Activated T-helper 1 cell treated with anti-CD3 and anti-CD28 coated beads, Interleukin-12 subunit alpha, Interleukin-12 subunit beta, Interleukin-2, Interleukin-4 antibody, amounts not matched to agents 30 ng/mL and 10 ng/mL and 1 ng/mL, durations not matched to agents 14 hours and 24 hours and 36 hours (primary cell): ENCODE measurements around the gene ERGIC1. TPM values are rescaled to one million over a fixed set of nuclear protein-coding genes. Genes with fewer than 3 reads are reported as not detected.

Experiments
- DNase-seq: peaks from one replicate; pipeline ENCODE4 v3.0.0; 2021; ENCODE audit warnings: low spot score
- H3K27ac Mint-ChIP-seq: one replicate; pipeline ENCODE4 v1.8.0; 2021; ENCODE audit warnings: mild to moderate bottlenecking, mixed read lengths
- H3K27me3 Mint-ChIP-seq: one replicate; pipeline ENCODE4 v1.8.0; 2022; ENCODE audit warnings: mild to moderate bottlenecking, moderate library complexity, mixed read lengths; ENCODE audit not compliant: insufficient read depth
- H3K36me3 Mint-ChIP-seq: one replicate; pipeline ENCODE4 v1.8.0; 2021; ENCODE audit warnings: low read depth, mixed read lengths
- H3K4me1 Mint-ChIP-seq: one replicate; pipeline ENCODE4 v1.8.0; 2021; ENCODE audit warnings: low read depth, mixed read lengths
- H3K4me3 Mint-ChIP-seq: one replicate; pipeline ENCODE4 v1.8.0; 2021; ENCODE audit warnings: mild to moderate bottlenecking, moderate library complexity, mixed read lengths
- H3K9me3 Mint-ChIP-seq: one replicate; pipeline ENCODE4 v1.8.0; 2021; ENCODE audit warnings: mixed read lengths
- intact Hi-C: fragments of 100-400 bp; cut with micrococcal nuclease; formaldehyde crosslinking; loops from one replicate; pipeline ENCODE4 v1.15.1; 2024
- total RNA-seq: library from RNA; stranded (reverse); gene quantifications from 2 replicates; pipeline ENCODE4 v1.2.3, GENCODE V29; 2022

Gene ERGIC1
- total RNA-seq, 1 donor from 2014 or later = 47.4 TPM

- intact Hi-C loops = no loop called here
- H3K4me1 Mint-ChIP-seq = no peaks in the 10 kb centered on the region
- H3K27me3 Mint-ChIP-seq = no peaks in the 10 kb centered on the region
- DNase-seq = no peak
- no peaks in the 10 kb centered on the region for H3K36me3 Mint-ChIP-seq
- H3K9me3 Mint-ChIP-seq = no peaks in the 10 kb centered on the region
- H3K27ac Mint-ChIP-seq = no peak overlapping the region
- no peak overlapping the region for H3K4me3 Mint-ChIP-seq
These were observed 71.5 kb downstream of the ERGIC1 start for GRCh38 chr5:172905346-172906140.

GRCh38 chr5:172906436-172906835 lies 72.4 kb downstream of the ERGIC1 start:
- no peak overlapping the region for H3K27ac Mint-ChIP-seq
- intact Hi-C loops = no loop called here
- no peaks in the 10 kb centered on the region for H3K27me3 Mint-ChIP-seq
- H3K4me3 Mint-ChIP-seq = no peak overlapping the region
- DNase-seq = no peak
- H3K9me3 Mint-ChIP-seq = no peaks in the 10 kb centered on the region
- H3K4me1 Mint-ChIP-seq = no peaks in the 10 kb centered on the region
- no peaks in the 10 kb centered on the region for H3K36me3 Mint-ChIP-seq

GRCh38 chr5:172906888-172907287 lies 72.8 kb downstream of the ERGIC1 start:
- Mint-ChIP-seq H3K27ac (no peak overlapping the region), H3K4me1 (no peaks in the 10 kb centered on the region), H3K27me3 (no peaks in the 10 kb centered on the region), H3K9me3 (no peaks in the 10 kb centered on the region), H3K4me3 (no peak overlapping the region), H3K36me3 (no peaks in the 10 kb centered on the region)
- intact Hi-C loops = no loop called here
- DNase-seq = no peak

- H3K27ac Mint-ChIP-seq = no peak overlapping the region
- intact Hi-C loops = no loop called here
- no peaks in the 10 kb centered on the region for H3K27me3 Mint-ChIP-seq
These were observed 73.6 kb downstream of the ERGIC1 start for GRCh38 chr5:172907657-172908056.

GRCh38 chr5:172908662-172909061 lies 74.6 kb downstream of the ERGIC1 start:
- no peak for DNase-seq
- Mint-ChIP-seq H3K27ac (no peak overlapping the region), H3K4me1 (no peaks in the 10 kb centered on the region), H3K27me3 (no peaks in the 10 kb centered on the region), H3K9me3 (no peaks in the 10 kb centered on the region), H3K4me3 (no peak overlapping the region), H3K36me3 (peaks cover 3% of the 10 kb centered on the region)
- intact Hi-C loops = no loop called here

More at GRCh38 chr5:172907657-172908056, 73.6 kb downstream of the ERGIC1 start:
- Mint-ChIP-seq H3K4me3 (no peak overlapping the region), H3K36me3 (no peaks in the 10 kb centered on the region), H3K4me1 (no peaks in the 10 kb centered on the region), H3K9me3 (no peaks in the 10 kb centered on the region)
- DNase-seq = no peak

GRCh38 chr5:172909931-172910502 lies 76.0 kb downstream of the ERGIC1 start:
- Mint-ChIP-seq H3K27ac (no peak overlapping the region), H3K36me3 (peaks cover 3% of the 10 kb centered on the region), H3K4me1 (no peaks in the 10 kb centered on the region), H3K9me3 (no peaks in the 10 kb centered on the region), H3K4me3 (no peak overlapping the region), H3K27me3 (no peaks in the 10 kb centered on the region)
- no peak for DNase-seq
- intact Hi-C loops = no loop called here

GRCh38 chr5:172910828-172911627 lies 77.0 kb downstream of the ERGIC1 start:
- DNase-seq = no peak
- Mint-ChIP-seq H3K27ac (no peak overlapping the region), H3K9me3 (no peaks in the 10 kb centered on the region), H3K27me3 (no peaks in the 10 kb centered on the region), H3K36me3 (peaks cover 3% of the 10 kb centered on the region), H3K4me3 (no peak overlapping the region), H3K4me1 (no peaks in the 10 kb centered on the region)
- intact Hi-C loops = loop anchor here (1.0 kb wide), 1 partner anchor 195 kb away; no protein-coding TSS in a partner anchor

GRCh38 chr5:172911628-172911880 lies 77.5 kb downstream of the ERGIC1 start:
- Mint-ChIP-seq H3K36me3 (peaks cover 3% of the 10 kb centered on the region), H3K4me1 (no peaks in the 10 kb centered on the region), H3K27ac (no peak overlapping the region)

GRCh38 chr5:172911976-172912375 lies 77.9 kb downstream of the ERGIC1 start:
- H3K4me1 Mint-ChIP-seq = no peaks in the 10 kb centered on the region
- H3K36me3 Mint-ChIP-seq = peaks cover 3% of the 10 kb centered on the region
- DNase-seq = no peak
- H3K9me3 Mint-ChIP-seq = no peaks in the 10 kb centered on the region
- H3K4me3 Mint-ChIP-seq = no peak overlapping the region
- no peaks in the 10 kb centered on the region for H3K27me3 Mint-ChIP-seq
- intact Hi-C loops = loop anchor here (1.0 kb wide), 1 partner anchor 196 kb away; no protein-coding TSS in a partner anchor
- no peak overlapping the region for H3K27ac Mint-ChIP-seq

More at GRCh38 chr5:172911628-172911880, 77.5 kb downstream of the ERGIC1 start:
- H3K4me3 Mint-ChIP-seq = no peak overlapping the region
- no peak for DNase-seq
- intact Hi-C loops = loop anchor here (1.0 kb wide), 1 partner anchor 195 kb away; no protein-coding TSS in a partner anchor
- no peaks in the 10 kb centered on the region for H3K9me3 Mint-ChIP-seq
- no peaks in the 10 kb centered on the region for H3K27me3 Mint-ChIP-seq

GRCh38 chr5:172913117-172913850 lies 79.2 kb downstream of the ERGIC1 start:
- no peak for DNase-seq
- peaks cover 6% of the 10 kb centered on the region for H3K36me3 Mint-ChIP-seq
- no peaks in the 10 kb centered on the region for H3K9me3 Mint-ChIP-seq
- no peak overlapping the region for H3K27ac Mint-ChIP-seq
- intact Hi-C loops = no loop called here
- no peaks in the 10 kb centered on the region for H3K27me3 Mint-ChIP-seq
- no peaks in the 10 kb centered on the region for H3K4me1 Mint-ChIP-seq
- H3K4me3 Mint-ChIP-seq = no peak overlapping the region

GRCh38 chr5:172915514-172915913 lies 81.5 kb downstream of the ERGIC1 start:
- DNase-seq = no peak
- peaks cover 6% of the 10 kb centered on the region for H3K36me3 Mint-ChIP-seq
- H3K27me3 Mint-ChIP-seq = no peaks in the 10 kb centered on the region
- intact Hi-C loops = no loop called here
- no peaks in the 10 kb centered on the region for H3K4me1 Mint-ChIP-seq
- H3K27ac Mint-ChIP-seq = no peak overlapping the region
- no peak overlapping the region for H3K4me3 Mint-ChIP-seq
- no peaks in the 10 kb centered on the region for H3K9me3 Mint-ChIP-seq

- Mint-ChIP-seq H3K27ac (no peak overlapping the region), H3K36me3 (peaks cover 3% of the 10 kb centered on the region), H3K27me3 (no peaks in the 10 kb centered on the region), H3K4me1 (no peaks in the 10 kb centered on the region), H3K9me3 (no peaks in the 10 kb centered on the region), H3K4me3 (no peak overlapping the region)
- no peak for DNase-seq
- intact Hi-C loops = no loop called here
These were observed 84.6 kb downstream of the ERGIC1 start for GRCh38 chr5:172918421-172919371.
